GM21367 (cell line): Measurements from ENCODE around the gene VAMP1.
"Not testable (repeated sequence)": the region's sequence is repeated elsewhere in the genome, so short reads cannot be mapped to it uniquely, and the experiment has no call there.

Experiments used
- ATAC-seq: cut with Tn5 transposase; IDR thresholded peaks from one replicate; pipeline ENCODE4 v1.9.1; 2021; ENCODE audit not compliant: unreplicated experiment

Gene VAMP1

GRCh38 chr12:6451348-6452244, 18.9 kb downstream of the VAMP1 start, which contains the start of gene TAPBPL:
TSS of gene TAPBPL (plus strand) at chr12:6452042. CDS start at chr12:6452249, 207 bp downstream.
- ATAC-seq, result peak; percentile 44

- no peak for ATAC-seq
Observed at GRCh38 chr12:6450869-6451347, 19.6 kb downstream of the VAMP1 start.

- ATAC-seq, result no peak
Observed at GRCh38 chr12:6450091-6450868, 20.2 kb downstream of the VAMP1 start.

- ATAC-seq, result no peak
Observed at GRCh38 chr12:6444704-6445688, 25.5 kb downstream of the VAMP1 start, which contains the start of gene CD27. TSS of gene CD27 (plus strand) at chr12:6444955. CDS start at chr12:6445096, 141 bp downstream.

GRCh38 chr12:6444031-6444430, 26.4 kb downstream of the VAMP1 start:
- no peak for ATAC-seq

- no peak for ATAC-seq
Observed at GRCh38 chr12:6443361-6443983, 27.0 kb downstream of the VAMP1 start.

GRCh38 chr12:6442836-6443235, 27.6 kb downstream of the VAMP1 start:
- ATAC-seq, result no peak

- no peak for ATAC-seq
Observed at GRCh38 chr12:6440391-6440790, 30.1 kb downstream of the VAMP1 start.

- no peak for ATAC-seq
Observed at GRCh38 chr12:6438345-6438744, 32.1 kb downstream of the VAMP1 start.

- ATAC-seq, result no peak
Observed at GRCh38 chr12:6437586-6437985, 32.9 kb downstream of the VAMP1 start.

- no peak for ATAC-seq
Observed at GRCh38 chr12:6435961-6436715, 34.3 kb downstream of the VAMP1 start.

- ATAC-seq, result no peak
Observed at GRCh38 chr12:6434205-6435140, 36.0 kb downstream of the VAMP1 start.

- no peak for ATAC-seq
Observed at GRCh38 chr12:6432991-6433390, 37.5 kb downstream of the VAMP1 start.

- no peak for ATAC-seq
Observed at GRCh38 chr12:6430124-6430989, 40.1 kb downstream of the VAMP1 start.

GRCh38 chr12:6428326-6428725, 42.2 kb downstream of the VAMP1 start:
- no peak for ATAC-seq

GRCh38 chr12:6427796-6428195, 42.7 kb downstream of the VAMP1 start:
- ATAC-seq, result not testable (repeated sequence)
